GM18909 (cell line): ENCODE measurements around the gene CABLES1.
"Not testable (repeated sequence)": the region's sequence is repeated elsewhere in the genome, so short reads cannot be mapped to it uniquely, and the experiment has no call there.

Experiments
- ATAC-seq: cut with Tn5 transposase; IDR thresholded peaks from one replicate; pipeline ENCODE4 v1.9.1; 2021; ENCODE audit warnings: mild to moderate bottlenecking; ENCODE audit not compliant: unreplicated experiment, poor library complexity

CABLES1 gene

GRCh38 chr18:23138471-23138870 lies 3.2 kb downstream of the CABLES1 start:
- no peak for ATAC-seq

- ATAC-seq: no peak
These were observed 6.1 kb downstream of the CABLES1 start for GRCh38 chr18:23141104-23141999.

- ATAC-seq: no peak
These were observed 7.1 kb downstream of the CABLES1 start for GRCh38 chr18:23142251-23142929.

GRCh38 chr18:23143016-23143814 lies 7.9 kb downstream of the CABLES1 start:
- no peak for ATAC-seq

- no peak for ATAC-seq
These were observed 8.6 kb downstream of the CABLES1 start for GRCh38 chr18:23143815-23144261.

- no peak for ATAC-seq
These were observed 9.4 kb downstream of the CABLES1 start for GRCh38 chr18:23144640-23145039.

- no peak for ATAC-seq
These were observed 10.3 kb downstream of the CABLES1 start for GRCh38 chr18:23145621-23146020.

- no peak for ATAC-seq
These were observed 11.7 kb downstream of the CABLES1 start for GRCh38 chr18:23146861-23147469.

- no peak for ATAC-seq
These were observed 13.1 kb downstream of the CABLES1 start for GRCh38 chr18:23148382-23148781.

- no peak for ATAC-seq
These were observed 14.3 kb downstream of the CABLES1 start for GRCh38 chr18:23149570-23149969.

- no peak for ATAC-seq
These were observed 16.3 kb downstream of the CABLES1 start for GRCh38 chr18:23151414-23152099.

GRCh38 chr18:23154030-23154429 lies 18.7 kb downstream of the CABLES1 start:
- no peak for ATAC-seq

GRCh38 chr18:23154823-23155500 lies 19.7 kb downstream of the CABLES1 start:
- no peak for ATAC-seq

GRCh38 chr18:23155537-23155936 lies 20.3 kb downstream of the CABLES1 start:
- no peak for ATAC-seq

GRCh38 chr18:23156134-23156533 lies 20.8 kb downstream of the CABLES1 start:
- no peak for ATAC-seq

- no peak for ATAC-seq
These were observed 22.8 kb downstream of the CABLES1 start for GRCh38 chr18:23158058-23158457.

GRCh38 chr18:23158884-23159283 lies 23.6 kb downstream of the CABLES1 start:
- not testable (repeated sequence) for ATAC-seq

- no peak for ATAC-seq
These were observed 24.1 kb downstream of the CABLES1 start for GRCh38 chr18:23159344-23159743.

GRCh38 chr18:23162473-23162872 lies 27.2 kb downstream of the CABLES1 start:
- no peak for ATAC-seq
